H7 (cell line): ENCODE results near the gene NPAS3. TPM values are rescaled to one million over a fixed set of nuclear protein-coding genes. Genes with fewer than 3 reads are reported as not detected.

ENCODE experiments used
- DNase-seq: peaks from one replicate; pipeline ENCODE4 v3.0.0; 2012
- H3K27me3 ChIP-seq: 2 replicates; pipeline ENCODE4 v1.6.0; 2011; ENCODE audit warnings: mild to moderate bottlenecking, low read length; ENCODE audit not compliant: control insufficient read depth, insufficient read depth
- H3K36me3 ChIP-seq: replicated peaks from 2 replicates; pipeline ENCODE4 v1.5.1; 2011; ENCODE audit warnings: low read length; ENCODE audit not compliant: control insufficient read depth, insufficient read depth
- H3K4me3 ChIP-seq: 2 replicates; pipeline ENCODE4 v1.5.1; 2011; ENCODE audit warnings: low read depth, mild to moderate bottlenecking, control low read depth, low read length, moderate library complexity; ENCODE audit not compliant: insufficient read depth
- total RNA-seq: library from RNA; depleted of rRNA; stranded (reverse); fragments of >200 nt; shearing (Covaris generic); gene quantifications from 2 replicates; pipeline ENCODE4 v1.2.3, GENCODE V29; 2014

The NPAS3 gene
- total RNA-seq, 1 experiment from 2014 or later, result 4.3 TPM

DNA sequence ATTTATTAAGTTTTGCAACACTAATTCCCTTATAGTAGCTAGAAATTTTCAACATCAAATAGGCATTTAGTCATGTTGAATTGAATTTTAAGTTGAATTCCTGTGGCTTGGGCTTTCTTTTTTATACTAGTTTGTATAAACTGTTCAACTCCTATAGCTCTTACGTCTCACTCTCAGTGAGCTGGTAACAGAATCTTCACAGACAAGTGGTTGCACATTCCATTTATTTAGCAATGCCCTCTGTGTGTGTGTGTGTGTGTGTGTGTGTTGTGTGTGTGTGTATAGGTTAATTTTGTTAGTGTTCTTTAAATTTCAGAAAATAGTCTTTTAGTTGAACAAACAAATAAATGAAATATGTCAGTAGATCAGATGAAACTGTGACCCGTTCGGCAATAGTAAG, 425.0 kb downstream of the NPAS3 start:
- Histone ChIP-seq H3K4me3 (no peak overlapping the region), H3K36me3 (no peaks in the 10 kb centered on the region), H3K27me3 (no peaks in the 10 kb centered on the region)
- no peak for DNase-seq

- no peak for DNase-seq
- Histone ChIP-seq H3K27me3 (no peaks in the 10 kb centered on the region), H3K4me3 (no peak overlapping the region), H3K36me3 (no peaks in the 10 kb centered on the region)
Measured at GRCh38 chr14:33364466-33364865, 425.8 kb downstream of the NPAS3 start.

- Histone ChIP-seq H3K4me3 (no peak overlapping the region), H3K27me3 (no peaks in the 10 kb centered on the region), H3K36me3 (no peaks in the 10 kb centered on the region)
- DNase-seq, result no peak
Measured at GRCh38 chr14:33369041-33369440, 430.4 kb downstream of the NPAS3 start.

GRCh38 chr14:33369972-33370371, 431.3 kb downstream of the NPAS3 start:
- no peaks in the 10 kb centered on the region for H3K27me3 ChIP-seq
- no peak overlapping the region for H3K4me3 ChIP-seq
- no peak for DNase-seq
- H3K36me3 ChIP-seq, result no peaks in the 10 kb centered on the region

GRCh38 chr14:33370426-33370825, 431.7 kb downstream of the NPAS3 start:
- no peak for DNase-seq
- no peaks in the 10 kb centered on the region for H3K27me3 ChIP-seq
- no peak overlapping the region for H3K4me3 ChIP-seq
- H3K36me3 ChIP-seq, result no peaks in the 10 kb centered on the region

DNA sequence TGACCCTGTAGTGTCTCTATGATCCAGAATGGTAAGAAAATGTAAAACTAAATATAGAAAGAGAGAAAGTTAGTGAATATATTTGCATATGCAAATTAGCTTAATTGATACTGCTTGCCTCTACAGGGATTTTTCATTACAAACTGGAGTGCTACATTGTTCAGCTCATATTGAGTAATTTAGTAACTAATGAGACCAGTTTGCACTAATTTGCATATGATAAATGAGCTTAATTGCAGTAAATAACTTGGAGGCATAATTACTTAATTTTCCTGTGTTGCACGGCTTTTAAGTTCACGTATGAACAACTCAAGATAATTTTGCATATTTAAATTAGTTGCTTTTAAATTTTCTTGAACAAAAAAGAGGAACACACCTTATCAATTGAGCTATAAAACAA, 436.5 kb downstream of the NPAS3 start:
- Histone ChIP-seq H3K4me3 (no peak overlapping the region), H3K27me3 (no peaks in the 10 kb centered on the region), H3K36me3 (no peaks in the 10 kb centered on the region)
- no peak for DNase-seq

GRCh38 chr14:33375786-33376185, 437.1 kb downstream of the NPAS3 start:
- Histone ChIP-seq H3K27me3 (no peaks in the 10 kb centered on the region), H3K36me3 (no peaks in the 10 kb centered on the region), H3K4me3 (no peak overlapping the region)
- DNase-seq, result no peak

GRCh38 chr14:33376510-33376909, 437.8 kb downstream of the NPAS3 start:
- H3K27me3 ChIP-seq, result no peaks in the 10 kb centered on the region
- DNase-seq, result no peak
- H3K36me3 ChIP-seq, result no peaks in the 10 kb centered on the region
- no peak overlapping the region for H3K4me3 ChIP-seq

DNA sequence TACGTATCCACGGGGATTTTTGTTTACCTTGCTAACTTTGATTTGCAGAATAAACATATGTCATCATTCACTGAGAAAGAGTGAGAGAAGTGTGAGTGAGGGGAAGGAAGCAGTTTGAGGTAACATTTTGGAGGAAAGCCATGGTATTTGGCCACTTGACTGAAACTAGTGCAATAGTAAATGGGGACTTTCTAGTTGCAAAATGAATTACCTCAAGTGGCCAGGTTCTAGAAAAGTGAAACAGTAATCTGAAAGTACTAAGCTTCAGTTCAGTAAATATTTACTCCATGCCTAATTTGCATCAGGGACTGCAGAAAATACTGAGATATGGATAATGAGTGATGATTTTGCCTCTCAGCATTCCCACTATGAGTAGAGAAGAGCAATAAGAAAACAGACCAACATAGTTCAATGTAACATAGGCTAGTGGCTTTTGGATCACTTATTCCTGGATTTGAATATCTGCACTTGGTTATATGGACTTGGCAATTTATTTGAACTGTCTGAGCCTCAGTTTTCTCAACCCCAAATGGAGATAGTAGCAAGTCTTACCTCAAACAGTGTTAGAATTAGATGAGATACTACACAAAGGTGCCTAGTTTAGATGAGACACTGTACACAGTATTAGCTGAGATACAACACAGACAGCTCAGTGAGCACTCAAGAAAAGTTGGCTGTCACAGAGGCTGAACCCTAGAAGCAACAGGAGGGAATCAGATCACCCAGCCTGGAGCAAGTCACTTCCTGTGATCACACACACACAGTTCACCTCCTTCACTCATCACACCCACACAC, 439.1 kb downstream of the NPAS3 start:
- no peak for DNase-seq
- Histone ChIP-seq H3K4me3 (no peak overlapping the region), H3K27me3 (no peaks in the 10 kb centered on the region), H3K36me3 (no peaks in the 10 kb centered on the region)

DNA sequence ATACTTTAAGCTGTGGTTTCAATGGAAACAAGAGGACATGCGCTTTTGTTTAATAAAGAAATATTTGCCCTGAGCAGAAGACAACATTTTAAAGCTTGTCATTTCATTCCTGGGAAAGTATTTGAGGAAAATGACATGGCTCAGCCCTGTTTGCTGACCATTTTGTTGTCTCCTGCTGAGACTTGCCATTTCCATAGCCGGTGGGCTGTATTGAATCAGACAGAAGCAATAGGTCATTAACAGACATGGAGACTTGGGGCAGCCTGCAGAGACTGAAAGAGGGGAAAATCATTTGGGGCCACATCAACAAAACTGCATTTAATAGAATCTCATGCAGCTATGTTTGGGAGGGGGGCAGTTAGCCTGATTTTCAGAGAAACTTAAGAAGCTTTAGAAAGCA, 443.0 kb downstream of the NPAS3 start:
- Histone ChIP-seq H3K36me3 (no peaks in the 10 kb centered on the region), H3K4me3 (no peak overlapping the region), H3K27me3 (no peaks in the 10 kb centered on the region)
- DNase-seq, result no peak

- Histone ChIP-seq H3K4me3 (no peak overlapping the region), H3K27me3 (no peaks in the 10 kb centered on the region), H3K36me3 (no peaks in the 10 kb centered on the region)
- no peak for DNase-seq
Measured at GRCh38 chr14:33386140-33386539, 447.5 kb downstream of the NPAS3 start.

GRCh38 chr14:33386781-33387180, 448.1 kb downstream of the NPAS3 start:
- H3K36me3 ChIP-seq, result no peaks in the 10 kb centered on the region
- H3K4me3 ChIP-seq, result no peak overlapping the region
- no peak for DNase-seq
- no peaks in the 10 kb centered on the region for H3K27me3 ChIP-seq

DNA sequence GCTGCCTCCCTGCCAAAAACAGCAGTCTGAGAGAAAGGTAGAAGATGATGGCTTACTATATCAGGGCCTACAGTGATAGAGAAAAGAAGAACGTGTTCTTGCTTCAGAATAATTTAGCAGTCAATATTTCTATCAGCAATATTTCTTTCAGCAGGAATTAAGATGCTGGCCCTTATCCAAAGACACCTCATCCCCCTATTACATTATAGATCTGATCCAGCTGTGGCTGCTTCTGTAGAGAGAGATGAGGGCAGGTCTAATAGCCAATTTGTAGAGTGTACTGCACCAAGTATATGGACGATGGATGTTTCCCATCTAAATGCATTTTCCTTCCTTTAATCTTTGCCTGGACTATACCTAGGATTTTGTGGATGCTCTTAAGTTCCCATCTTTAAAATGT, 451.7 kb downstream of the NPAS3 start:
- Histone ChIP-seq H3K4me3 (no peak overlapping the region), H3K27me3 (no peaks in the 10 kb centered on the region), H3K36me3 (no peaks in the 10 kb centered on the region)
- DNase-seq, result no peak

DNA sequence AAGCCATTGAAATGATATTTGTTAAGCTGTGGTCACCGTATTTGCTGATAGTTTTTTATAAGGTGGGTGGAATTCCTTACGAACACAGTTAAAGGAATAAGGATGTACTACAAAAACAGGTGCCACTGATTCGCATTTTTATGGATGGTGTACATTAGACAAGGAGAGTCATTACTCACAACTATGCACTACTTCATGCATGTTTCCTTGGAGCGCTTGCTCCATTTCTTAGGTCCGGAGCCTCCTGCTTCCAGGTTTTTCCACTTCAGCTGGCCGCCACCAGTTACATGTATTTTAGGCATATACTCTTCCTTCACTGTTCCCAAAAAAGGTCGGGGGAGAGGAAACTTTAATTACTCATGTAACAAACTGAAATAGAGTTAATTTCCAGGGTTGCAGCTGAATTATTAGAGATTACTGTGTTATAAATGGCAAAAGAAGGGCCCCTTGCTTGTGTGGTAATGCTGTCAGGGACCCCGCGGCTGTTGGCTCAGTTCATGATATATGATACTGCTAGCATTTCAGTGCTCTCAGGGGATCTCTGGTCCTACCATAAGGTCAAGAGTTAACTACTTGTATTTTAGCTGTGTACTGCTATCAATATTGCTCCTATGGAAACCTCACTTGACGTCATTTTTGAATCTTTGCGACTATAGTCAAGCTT, 454.7 kb downstream of the NPAS3 start:
- Histone ChIP-seq H3K27me3 (no peaks in the 10 kb centered on the region), H3K36me3 (no peaks in the 10 kb centered on the region), H3K4me3 (no peak overlapping the region)
- no peak for DNase-seq

- H3K36me3 ChIP-seq, result no peaks in the 10 kb centered on the region
- no peak for DNase-seq
- no peaks in the 10 kb centered on the region for H3K27me3 ChIP-seq
- no peak overlapping the region for H3K4me3 ChIP-seq
Measured at GRCh38 chr14:33393895-33394368, 455.3 kb downstream of the NPAS3 start.
